ENCODE measurements around the gene EXOC3.
"Not testable (repeated sequence)": the region's sequence is repeated elsewhere in the genome, so short reads cannot be mapped to it uniquely, and the experiment has no call there.

Gene EXOC3

DNA sequence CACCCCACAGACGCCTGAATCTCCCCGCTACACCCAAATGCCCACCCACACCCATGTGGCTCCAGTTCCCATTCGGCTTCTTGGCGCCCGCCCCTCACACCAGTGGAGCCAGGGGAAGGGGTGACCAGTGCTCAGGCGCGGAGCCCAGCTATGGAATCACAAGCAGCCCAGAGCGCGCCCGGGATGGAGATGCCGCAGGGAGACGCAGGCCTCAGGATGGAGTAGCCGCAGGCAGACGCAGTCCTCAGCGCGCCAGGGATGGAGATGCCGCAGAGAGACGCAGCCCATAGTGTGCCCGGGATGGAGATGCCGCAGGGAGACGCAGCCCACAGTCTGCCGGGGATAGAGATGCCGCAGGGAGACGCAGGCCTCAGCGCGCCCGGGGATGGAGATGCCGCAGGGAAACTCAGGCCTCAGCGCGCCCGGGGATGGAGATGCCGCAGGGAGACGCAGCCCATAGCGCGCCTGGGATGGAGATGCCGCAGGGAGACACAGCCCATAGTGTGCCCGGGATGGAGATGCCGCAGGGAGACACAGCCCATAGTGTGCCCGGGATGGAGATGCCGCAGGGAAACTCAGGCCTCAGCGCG, 65.1 kb downstream of the EXOC3 start:
- DNase-seq: not testable (repeated sequence)

DNA sequence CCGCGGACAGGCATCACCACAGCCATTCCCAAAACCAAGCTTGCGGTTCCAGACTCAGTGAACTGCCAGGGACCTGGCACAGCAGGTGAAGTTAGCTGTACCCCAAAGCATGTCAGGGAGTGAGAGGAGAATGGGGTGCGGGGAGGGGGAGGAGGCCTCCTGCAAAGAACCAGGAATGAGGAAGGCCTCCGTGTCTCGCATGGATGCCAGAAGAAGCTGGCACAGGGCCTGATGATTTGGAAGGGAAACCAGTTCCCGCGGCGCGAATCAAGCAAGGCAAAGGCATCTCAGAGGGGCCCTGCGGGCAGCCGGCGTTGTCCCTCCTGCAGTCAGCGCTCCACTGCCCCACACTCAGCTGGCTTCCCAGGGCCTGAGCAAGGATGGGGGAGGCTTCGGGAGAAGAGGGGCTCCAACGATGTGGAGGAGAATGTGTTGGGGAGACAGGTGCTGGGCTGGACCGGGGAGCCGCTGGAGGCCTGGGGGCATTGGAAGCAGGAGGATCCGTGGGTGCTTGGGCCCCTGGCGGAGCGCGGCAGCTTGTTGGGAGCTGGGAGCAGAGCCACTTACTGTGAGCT, 66.7 kb downstream of the EXOC3 start:
- DNase-seq: no peak

DNA sequence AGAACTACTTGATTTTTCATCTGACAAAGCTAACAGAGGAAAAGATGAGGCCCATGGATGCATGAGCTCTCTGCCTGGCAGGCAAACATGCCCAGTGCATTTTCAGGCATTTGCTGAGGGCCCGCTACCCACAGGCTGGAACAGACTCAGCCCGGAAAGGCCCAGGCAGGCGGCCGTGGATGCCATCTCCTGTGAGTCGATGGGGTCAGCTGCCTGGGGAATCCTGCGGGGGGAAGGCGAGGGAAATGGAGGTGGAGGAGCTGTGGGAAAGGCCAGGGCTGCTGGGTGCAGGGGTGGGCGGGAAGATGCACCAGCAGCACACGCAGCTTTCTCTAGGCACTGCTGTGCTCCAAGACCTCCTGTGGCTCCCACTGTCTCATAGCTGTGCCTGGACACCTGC, 67.5 kb downstream of the EXOC3 start:
- DNase-seq: no peak

DNA sequence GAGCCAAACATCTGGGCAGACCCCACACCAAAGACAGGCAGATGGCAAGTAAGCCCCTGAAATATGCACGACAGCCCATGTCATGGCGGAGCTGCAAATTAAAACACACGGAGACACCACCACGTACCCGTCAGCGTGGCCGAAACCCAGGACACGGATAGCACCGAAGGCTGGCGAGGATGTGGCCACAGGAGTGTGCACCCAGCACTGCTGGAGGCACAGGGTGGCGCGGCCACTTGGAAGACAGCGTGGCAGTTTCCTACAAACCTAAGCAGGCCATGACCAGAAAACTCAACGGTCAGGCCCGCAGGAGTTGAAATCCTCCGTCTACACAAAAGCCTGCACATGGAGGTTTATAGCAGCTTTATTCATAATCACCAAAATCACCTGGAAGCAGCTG, 68.5 kb downstream of the EXOC3 start:
- no peak for DNase-seq

DNA sequence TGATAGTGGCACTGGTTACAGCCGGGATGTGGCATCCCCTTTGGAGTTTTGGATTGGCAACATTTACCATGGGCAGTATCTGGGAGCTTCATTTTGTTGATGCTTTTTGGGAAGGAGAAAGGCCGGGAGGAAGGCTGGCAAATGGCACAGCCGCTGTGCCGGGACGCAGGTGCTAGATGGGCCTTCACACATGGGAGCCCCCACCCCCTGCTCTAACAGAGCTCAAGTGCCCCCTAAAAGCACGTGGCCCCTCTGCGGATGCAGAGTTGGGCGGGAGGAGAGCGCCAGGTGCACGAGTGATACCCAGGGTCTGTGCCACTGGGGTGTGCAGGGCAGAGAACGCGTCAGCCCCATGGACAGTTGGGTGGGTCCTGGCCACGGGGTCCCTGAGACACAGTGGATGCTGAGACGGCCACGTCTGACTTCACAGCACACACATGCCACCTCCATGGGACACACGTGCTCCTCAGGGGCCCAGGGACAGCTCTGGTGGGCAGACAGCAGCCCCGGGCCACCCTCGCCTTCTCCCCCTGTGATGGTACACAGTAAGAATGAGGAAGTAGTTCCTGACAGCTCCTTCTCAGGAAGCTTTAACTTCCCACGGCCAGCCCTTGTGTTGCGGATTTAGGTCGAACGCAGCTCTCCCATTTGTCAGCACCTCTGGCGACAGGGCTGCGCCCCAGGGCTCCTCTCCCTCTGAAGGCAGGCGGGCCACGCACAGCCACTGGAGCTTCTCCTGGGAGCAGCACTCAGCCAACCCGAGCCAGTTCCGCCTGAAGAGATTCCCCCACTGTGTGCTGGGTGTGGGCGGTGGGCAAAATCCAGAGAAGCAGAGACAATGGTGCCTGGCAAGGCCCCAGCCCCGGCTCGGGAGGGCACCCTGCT, 70.5 kb downstream of the EXOC3 start:
- peak; percentile 24 to 71 for DNase-seq

DNA sequence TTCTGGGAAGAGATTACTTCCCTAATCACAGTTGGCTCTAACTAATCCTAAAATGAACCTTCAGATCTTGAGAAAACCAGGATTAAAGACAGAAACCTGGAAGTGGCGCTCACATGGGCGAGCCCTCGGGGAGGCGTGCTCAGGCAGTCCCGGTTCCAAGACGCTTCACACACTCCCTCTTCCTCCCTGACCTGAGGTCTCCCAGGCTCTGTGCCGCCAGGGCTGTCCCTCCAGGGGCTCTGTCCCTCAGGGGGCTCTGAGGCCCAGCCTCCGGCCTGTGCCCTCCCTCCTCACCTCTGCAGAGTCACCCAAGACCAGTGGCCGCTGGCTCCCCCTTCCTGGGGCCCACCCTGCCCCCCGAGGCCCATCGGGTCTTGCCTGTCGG, 71.1 kb downstream of the EXOC3 start:
- no peak for DNase-seq

DNA sequence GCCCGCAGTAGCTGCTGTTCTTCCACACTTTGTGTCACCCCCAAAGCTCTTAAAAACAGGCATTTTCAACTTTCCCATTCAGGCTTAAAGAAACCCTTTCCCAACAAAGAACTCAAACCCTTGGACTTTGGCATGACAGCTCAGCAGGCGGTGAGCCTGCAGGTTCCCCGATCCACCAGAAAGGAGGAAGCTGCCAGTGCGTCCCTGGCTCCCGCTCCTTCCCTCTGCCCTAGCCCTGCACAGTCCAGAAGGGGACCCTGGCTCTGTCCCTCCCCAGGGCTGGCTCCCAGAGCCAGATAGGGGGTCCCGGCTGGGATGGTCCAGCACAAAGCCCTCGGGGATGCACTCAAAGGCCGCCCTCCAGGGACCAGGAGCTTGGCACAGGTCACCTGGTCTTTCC, 71.7 kb downstream of the EXOC3 start:
- DNase-seq: peak in 1 of 2 donors; percentile 27

DNA sequence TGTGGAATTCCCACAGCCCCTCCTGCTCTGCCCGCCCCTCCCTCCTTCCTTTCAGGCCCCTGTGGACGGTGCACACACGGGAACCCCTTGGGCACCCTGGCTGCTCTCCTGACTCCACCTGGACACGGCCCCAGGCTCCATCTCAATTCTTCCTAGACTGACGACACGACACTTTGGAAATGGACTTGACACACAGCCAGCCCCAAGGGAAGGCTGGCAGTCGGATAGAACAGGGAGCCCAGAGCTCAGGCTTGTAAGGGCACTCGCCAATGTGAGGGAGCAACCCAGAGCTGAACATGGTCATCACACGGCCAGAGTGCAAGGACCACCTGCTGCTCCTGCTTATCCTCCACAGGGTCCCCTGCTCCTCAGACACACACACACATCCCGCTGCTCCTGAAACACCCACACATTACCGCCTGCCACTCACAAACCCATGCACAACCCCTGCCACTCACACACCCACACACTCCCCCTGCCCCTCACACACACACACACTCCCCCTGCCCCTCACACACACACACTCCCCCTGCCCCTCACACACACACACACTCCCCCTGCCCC, 72.4 kb downstream of the EXOC3 start:
- DNase-seq: no peak

DNA sequence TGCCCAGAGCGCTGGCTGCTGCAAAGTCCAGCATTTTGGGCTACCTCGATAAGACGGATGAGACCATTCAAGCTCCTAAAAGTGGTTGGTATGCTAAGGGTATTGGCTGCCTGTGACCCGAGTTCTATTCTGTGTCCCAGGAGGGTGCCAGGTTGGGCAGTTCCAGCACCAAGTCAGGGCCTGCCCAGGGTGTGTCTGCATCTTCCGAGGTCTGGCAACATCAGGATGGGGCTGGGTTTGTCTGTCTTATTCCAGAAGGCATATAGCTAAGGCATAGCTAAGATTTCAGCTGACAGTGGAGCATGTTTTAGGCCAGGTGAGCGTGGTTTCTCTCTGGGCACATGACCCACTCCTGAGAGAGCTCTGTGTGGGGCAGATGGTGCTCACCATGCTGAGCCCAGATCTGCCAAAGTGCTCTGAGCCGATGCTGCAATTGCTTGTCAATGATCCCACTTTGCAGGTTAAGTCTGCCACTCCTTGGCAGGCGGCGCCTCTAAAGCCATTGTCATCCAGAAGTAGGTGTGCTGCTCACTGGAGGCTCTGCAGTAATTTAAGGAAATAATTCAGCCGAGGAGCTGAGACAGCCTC, 73.5 kb downstream of the EXOC3 start:
- no peak for DNase-seq
